Esophagus mucosa (tissue), 1 donor: Measurements from ENCODE around the gene MTHFD2L. TPM values are rescaled to one million over a fixed set of nuclear protein-coding genes. Genes with fewer than 3 reads are reported as not detected.
A peak's percentile ranks its signal among the peaks of the same experiment; 100 is the strongest.

Source experiments
- ATAC-seq: fragments of 200-7000 bp; cut with Tn5 transposase; one replicate; pipeline ENCODE4 v1.9.1; 2020
- total RNA-seq: library from RNA; stranded (reverse); gene quantifications from one replicate; pipeline ENCODE4 v1.2.4, GENCODE V29; 2023
- donor health status: DM: yes; HTN: yes; CAD: no.

The MTHFD2L gene
- total RNA-seq, 1 donor from 2014 or later = 9.4 TPM

GRCh38 chr4:74133786-74134499 lies 24.0 kb upstream of the MTHFD2L start:
- ATAC-seq = peak; percentile 76

GRCh38 chr4:74134500-74134852 lies 23.4 kb upstream of the MTHFD2L start:
- no peak for ATAC-seq

- no peak for ATAC-seq
Observed at GRCh38 chr4:74146581-74147129, 11.3 kb upstream of the MTHFD2L start.

- no peak for ATAC-seq
Observed at GRCh38 chr4:74148205-74148604, 9.7 kb upstream of the MTHFD2L start.

GRCh38 chr4:74152836-74153235 lies 5.1 kb upstream of the MTHFD2L start:
- no peak for ATAC-seq

- ATAC-seq = no peak
Observed at GRCh38 chr4:74156521-74156920, 1.4 kb upstream of the MTHFD2L start.

- ATAC-seq = no peak
Observed at GRCh38 chr4:74157154-74157553, 764 bp upstream of the MTHFD2L start.

- no peak for ATAC-seq
Observed at GRCh38 chr4:74158466-74159142, 686 bp downstream of the MTHFD2L start.

- ATAC-seq = no peak
Observed at GRCh38 chr4:74159143-74159709, 1.3 kb downstream of the MTHFD2L start.

- ATAC-seq = no peak
Observed at GRCh38 chr4:74161666-74162450, 3.9 kb downstream of the MTHFD2L start.

- no peak for ATAC-seq
Observed at GRCh38 chr4:74166135-74166534, 8.2 kb downstream of the MTHFD2L start.

GRCh38 chr4:74166818-74167217 lies 8.9 kb downstream of the MTHFD2L start:
- peak; percentile 23 for ATAC-seq

- no peak for ATAC-seq
Observed at GRCh38 chr4:74167585-74167984, 9.7 kb downstream of the MTHFD2L start.

- ATAC-seq = no peak
Observed at GRCh38 chr4:74168841-74169240, 10.9 kb downstream of the MTHFD2L start.

GRCh38 chr4:74173321-74173720 lies 15.4 kb downstream of the MTHFD2L start:
- no peak for ATAC-seq

- no peak for ATAC-seq
Observed at GRCh38 chr4:74174421-74174820, 16.5 kb downstream of the MTHFD2L start.

GRCh38 chr4:74174941-74175340 lies 17.0 kb downstream of the MTHFD2L start:
- ATAC-seq = no peak

GRCh38 chr4:74175379-74175778 lies 17.5 kb downstream of the MTHFD2L start:
- ATAC-seq = no peak

GRCh38 chr4:74178798-74179197 lies 20.9 kb downstream of the MTHFD2L start:
- no peak for ATAC-seq

- ATAC-seq = no peak
Observed at GRCh38 chr4:74181219-74181618, 23.3 kb downstream of the MTHFD2L start.

- no peak for ATAC-seq
Observed at GRCh38 chr4:74188912-74189311, 31.0 kb downstream of the MTHFD2L start.

GRCh38 chr4:74189331-74190043 lies 31.6 kb downstream of the MTHFD2L start:
- peak; percentile 85 for ATAC-seq
